Ecto neural progenitor cell (in vitro differentiated cells): ENCODE data around the gene ZAR1L.

ENCODE experiments used
- DNase-seq: peaks from one replicate; pipeline ENCODE4 v3.0.0-alpha.2; 2018; ENCODE audit warnings: low spot score

ZAR1L gene

DNA sequence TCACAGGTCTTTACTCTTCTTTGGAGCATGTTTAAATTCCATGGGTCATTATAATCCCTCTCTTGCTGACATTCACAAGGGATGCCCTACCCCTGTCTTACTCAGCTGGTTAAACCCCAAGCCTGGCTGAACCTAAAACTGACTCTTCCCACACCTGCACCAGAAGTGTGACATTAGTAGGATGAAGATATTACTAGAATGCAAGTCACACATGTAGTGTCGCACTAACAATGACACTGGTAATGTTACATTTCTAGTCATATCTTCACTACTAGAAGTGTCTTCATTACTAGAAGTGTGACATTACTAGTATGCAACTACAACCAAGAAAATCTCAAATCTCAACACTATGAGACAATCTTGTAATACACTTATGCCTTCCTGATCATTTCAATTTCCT, 14.2 kb downstream of the ZAR1L start:
- no peak for DNase-seq

DNA sequence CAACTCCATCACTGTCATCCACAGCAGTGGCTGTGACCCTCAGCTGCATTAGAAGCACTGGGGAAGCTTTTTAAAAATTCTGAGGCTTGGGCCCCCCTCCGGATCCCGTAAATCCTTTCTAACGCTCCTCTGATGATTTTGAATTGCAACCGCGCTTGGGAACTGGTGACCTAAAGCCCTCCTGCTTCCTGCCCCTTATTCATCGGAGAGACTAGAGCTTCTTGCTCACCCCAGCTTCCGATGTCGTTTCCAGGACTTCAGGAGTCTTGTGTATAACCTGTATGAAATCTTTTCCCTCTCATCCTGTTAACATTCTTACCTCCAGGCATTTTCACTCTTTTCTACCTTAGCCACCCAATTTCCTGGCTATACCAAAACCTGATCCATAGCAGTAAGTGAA, 14.8 kb downstream of the ZAR1L start:
- no peak for DNase-seq

- no peak for DNase-seq
Observed at GRCh38 chr13:32299893-32300292, 15.3 kb downstream of the ZAR1L start.

DNA sequence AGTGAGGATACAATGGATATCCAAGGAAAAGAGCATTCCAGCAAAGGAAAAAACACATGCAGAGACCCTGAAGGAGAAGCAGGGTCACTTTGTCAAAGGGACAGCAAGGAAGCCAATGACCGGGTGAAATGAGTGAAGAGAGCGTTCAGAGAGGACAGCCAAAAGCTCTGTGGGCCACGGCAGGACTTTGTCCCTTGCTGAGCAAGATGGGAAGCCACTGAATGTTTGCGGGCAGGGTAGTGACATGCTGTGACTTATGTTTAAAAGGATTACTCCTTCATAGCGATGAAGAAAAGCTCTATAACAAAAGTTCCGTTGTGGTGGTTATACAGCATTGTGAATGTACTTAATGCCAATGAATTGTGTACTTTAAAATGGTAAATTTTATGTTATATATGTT, 16.5 kb downstream of the ZAR1L start:
- DNase-seq, result no peak

DNA sequence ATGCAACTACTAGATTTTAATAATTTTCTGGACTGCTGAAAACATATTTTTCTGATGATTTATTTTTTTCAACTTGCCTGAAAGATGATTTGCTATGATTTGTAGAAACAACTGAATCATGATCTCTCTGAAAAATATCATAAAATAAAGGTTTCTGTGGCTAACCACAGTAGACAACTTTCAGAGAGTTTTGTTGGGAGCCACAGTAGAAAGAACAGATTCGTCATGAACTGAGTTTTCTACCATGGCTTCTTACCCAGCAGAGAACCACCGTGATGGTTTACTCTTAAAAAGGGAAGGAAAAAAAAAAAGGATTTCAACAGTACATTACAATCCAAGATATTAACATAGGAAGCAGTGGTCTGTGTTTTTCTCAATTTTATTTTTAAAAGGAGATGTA, 18.0 kb downstream of the ZAR1L start:
- no peak for DNase-seq

GRCh38 chr13:32285633-32285965, 29.6 kb downstream of the ZAR1L start:
- no peak for DNase-seq

DNA sequence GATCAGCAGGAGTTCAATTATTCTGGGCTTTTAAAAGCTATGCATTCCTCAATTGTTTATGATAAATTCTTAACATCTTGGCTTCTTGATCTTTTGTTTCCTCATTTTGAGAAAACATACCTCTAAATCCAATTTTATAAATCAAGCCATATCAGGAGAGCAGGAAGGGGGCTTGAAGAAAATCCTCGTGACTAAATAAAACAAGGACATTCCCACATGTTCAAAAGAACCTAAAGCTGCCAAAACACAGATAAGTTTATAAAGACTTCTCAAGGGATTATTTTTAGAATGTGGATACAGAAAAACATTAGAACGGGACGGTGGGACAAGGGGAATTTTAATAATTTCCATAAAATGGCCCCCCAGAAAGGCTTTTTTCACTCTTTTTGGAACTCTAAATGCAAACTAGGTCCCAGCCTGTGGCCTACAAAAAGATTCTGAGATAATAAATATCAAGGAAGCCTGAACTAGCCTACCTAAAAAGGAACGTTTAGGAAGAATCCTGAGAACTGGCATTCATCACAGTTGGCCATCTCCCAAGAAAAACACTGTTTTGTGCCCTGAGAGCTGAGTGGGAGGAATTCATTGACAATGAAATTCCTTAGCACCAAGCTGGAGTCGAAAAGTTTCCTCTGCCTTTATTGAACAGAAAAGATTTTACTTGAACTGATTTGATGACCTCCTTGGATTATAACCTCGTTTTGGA, 30.1 kb downstream of the ZAR1L start:
- no peak for DNase-seq

DNA sequence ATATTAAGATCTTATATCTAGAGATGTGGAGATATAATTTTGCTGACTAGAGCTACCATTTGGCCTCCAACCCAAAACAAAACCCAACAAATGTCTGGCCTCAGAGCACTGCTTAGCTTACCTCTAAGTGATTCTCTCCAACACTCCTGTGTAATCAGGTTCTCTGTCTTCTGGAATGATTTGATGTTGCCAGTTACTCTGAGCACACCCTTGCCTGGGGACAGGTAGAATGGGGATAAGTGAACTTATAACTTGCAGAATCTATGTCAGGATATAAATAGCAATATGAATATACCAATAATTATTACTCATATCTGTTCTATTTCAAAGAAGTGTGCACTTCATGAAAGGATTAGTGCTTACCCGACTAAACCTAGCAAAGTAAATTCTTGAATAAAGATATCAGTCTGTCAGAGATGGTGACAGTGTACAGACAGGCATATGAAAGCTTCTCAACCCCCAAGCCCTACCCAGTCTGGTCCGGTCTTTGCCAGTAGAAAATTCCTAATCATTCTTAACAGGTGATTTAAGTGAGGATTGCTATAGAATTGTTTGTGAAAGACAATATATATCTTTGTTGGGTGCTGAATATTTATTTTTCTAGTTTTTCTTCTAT, 33.0 kb downstream of the ZAR1L start:
- no peak for DNase-seq

DNA sequence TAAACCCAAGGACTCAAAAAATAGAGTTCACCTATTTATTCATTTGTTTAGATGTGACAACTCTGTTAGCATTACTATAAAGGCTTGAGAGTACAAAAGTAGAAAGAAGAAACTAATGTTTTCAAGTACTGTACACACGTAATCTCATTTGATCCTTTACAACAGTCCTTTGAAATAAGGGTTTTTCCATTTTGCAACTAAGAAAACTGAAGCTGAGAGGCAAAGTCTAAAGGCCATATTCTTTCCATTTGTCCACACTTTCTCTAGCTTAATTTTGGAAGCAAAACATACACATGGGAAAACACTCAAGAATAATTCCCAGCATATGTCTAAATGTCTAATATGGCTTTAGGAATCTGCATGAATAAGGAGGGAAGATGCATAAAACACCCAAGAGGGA, 34.1 kb downstream of the ZAR1L start:
- DNase-seq, result no peak

GRCh38 chr13:32278426-32278825, 36.7 kb downstream of the ZAR1L start:
- DNase-seq, result no peak

- no peak for DNase-seq
Observed at GRCh38 chr13:32277839-32278238, 37.3 kb downstream of the ZAR1L start.

DNA sequence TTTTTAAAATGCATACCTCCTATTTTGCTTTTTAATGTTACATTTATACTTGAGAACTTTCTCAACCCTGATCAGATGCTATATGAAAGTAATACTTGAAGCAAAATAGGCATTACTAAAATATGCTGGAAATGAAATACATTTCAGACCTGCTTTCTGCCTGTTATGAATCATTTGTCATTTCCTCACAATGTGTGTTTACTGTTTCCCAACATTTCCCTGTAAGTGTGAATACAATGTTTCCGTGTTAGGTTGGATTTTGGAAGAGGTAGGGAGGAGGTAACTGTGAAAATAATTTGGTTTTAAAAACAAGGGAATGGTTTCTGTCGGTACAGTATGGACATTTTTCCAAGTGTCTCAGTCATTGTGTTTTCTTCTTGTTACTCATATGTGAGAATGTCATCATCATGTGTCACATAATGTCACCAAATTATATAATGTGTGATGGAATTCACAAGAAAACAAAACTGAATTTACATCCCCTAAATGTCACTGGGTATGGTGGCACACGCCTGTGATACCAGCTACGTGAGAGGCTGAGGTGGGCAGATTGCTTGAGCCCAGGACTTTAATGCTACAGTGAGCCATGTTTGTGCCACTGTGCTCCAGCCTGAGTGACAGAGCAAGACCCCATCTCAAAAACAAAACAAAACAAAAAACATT, 43.0 kb downstream of the ZAR1L start:
- DNase-seq, result no peak

DNA sequence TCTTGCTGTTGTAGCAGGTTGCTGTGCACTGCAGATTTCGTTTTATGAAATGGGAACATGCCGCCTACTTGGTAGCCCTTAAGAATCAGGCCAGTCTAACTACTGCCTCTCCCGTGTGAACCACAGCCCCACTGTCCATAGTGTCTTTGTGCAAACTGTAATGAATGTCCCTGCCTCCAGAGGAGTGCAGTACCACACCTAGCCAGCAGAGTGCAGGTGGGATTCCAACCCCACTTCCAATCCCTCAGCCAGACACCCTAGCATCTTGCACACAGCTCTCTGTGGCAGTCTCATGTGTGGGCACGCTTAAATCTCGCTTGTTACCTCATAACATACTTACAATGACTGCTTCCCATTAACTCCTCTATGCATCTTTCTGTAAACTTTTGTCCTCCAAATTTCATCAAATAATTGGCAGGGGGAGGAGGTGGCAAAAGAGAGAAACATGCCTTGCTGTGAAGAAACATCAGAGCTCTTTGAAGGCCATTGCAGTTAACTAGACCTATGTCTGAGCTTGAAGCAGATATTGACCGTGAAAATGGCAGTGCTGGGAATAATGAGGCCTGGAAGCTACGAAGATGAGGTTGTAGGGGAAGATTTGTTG, 47.2 kb downstream of the ZAR1L start:
- no peak for DNase-seq

GRCh38 chr13:32266130-32266529, 49.0 kb downstream of the ZAR1L start:
- DNase-seq, result no peak

GRCh38 chr13:32265726-32266125, 49.4 kb downstream of the ZAR1L start:
- DNase-seq, result no peak

- DNase-seq, result no peak
Observed at GRCh38 chr13:32264407-32264806, 50.8 kb downstream of the ZAR1L start.

- DNase-seq, result no peak
Observed at GRCh38 chr13:32262619-32263018, 52.5 kb downstream of the ZAR1L start.

- no peak for DNase-seq
Observed at GRCh38 chr13:32262165-32262564, 53.0 kb downstream of the ZAR1L start.

DNA sequence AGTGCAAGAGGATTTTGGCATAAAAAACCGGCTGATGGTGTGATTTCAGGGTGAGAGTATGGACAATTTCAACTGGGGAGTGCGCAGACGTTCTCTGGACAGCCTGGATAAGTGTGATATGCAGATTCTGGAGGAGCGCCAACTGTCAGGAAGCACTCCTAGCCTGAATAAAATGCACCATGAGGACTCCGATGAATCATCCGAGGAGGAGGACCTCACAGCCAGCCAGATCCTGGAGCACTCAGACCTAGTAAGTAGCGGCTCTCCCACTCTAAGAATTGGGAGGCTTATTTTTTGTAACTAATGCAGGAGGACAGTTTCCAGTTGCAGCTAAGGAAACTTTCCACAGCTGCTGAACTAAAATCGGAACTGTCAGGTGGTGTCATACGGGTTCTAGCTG, 53.6 kb downstream of the ZAR1L start:
- no peak for DNase-seq

GRCh38 chr13:32259116-32259515, 56.0 kb downstream of the ZAR1L start:
- no peak for DNase-seq

DNA sequence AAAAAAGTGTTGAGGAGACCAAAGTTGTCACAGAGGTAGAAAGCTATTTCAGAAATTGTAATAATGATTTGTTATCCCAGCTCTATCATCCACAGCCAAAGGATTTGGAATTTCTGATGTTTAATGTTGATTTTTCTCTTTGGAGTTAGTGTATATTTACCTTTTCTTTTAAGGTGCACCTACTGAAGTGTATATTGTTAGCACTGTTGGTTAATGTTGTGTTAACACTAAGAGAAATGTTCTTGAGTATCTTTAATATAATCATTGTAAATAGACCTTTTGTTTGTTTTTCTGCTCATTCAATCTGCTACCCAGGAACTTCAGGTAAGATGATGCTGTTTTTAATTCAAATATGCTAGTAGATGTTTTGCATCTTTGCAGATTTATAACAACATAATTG, 57.5 kb downstream of the ZAR1L start:
- no peak for DNase-seq

GRCh38 chr13:32256243-32256642, 58.9 kb downstream of the ZAR1L start:
- DNase-seq, result no peak

GRCh38 chr13:32255724-32256109, 59.4 kb downstream of the ZAR1L start:
- no peak for DNase-seq
